Measurements from ENCODE around the gene PKP1.

Gene PKP1

GRCh38 chr1:201363467-201363866 lies 80.2 kb downstream of the PKP1 start:
- no peak for TF ChIP-seq CTCF (conservative IDR thresholded peaks at IDR 0.05; ENCODE audit: low read depth, low read length)
- no peak overlapping the region for H3K4me3 ChIP-seq (ENCODE audit: low read length)
- no peak for DNase-seq (ENCODE audit: low read depth)

GRCh38 chr1:201364808-201365105 lies 81.5 kb downstream of the PKP1 start:
- no peak overlapping the region for H3K4me3 ChIP-seq (ENCODE audit: low read length)
- TF ChIP-seq CTCF (conservative IDR thresholded peaks at IDR 0.05; ENCODE audit: low read depth, low read length), result no peak
- no peak for DNase-seq (ENCODE audit: low read depth)

- no peak for DNase-seq (ENCODE audit: low read depth)
- H3K4me3 ChIP-seq (ENCODE audit: low read length), result no peak overlapping the region
- TF ChIP-seq CTCF (conservative IDR thresholded peaks at IDR 0.05; ENCODE audit: low read depth, low read length), result no peak
Measured at GRCh38 chr1:201365251-201365650, 81.9 kb downstream of the PKP1 start.

GRCh38 chr1:201366696-201367095 lies 83.4 kb downstream of the PKP1 start:
- TF ChIP-seq CTCF (conservative IDR thresholded peaks at IDR 0.05; ENCODE audit: low read depth, low read length), result no peak
- H3K4me3 ChIP-seq (ENCODE audit: low read length), result no peak overlapping the region
- DNase-seq (ENCODE audit: low read depth), result no peak

DNA sequence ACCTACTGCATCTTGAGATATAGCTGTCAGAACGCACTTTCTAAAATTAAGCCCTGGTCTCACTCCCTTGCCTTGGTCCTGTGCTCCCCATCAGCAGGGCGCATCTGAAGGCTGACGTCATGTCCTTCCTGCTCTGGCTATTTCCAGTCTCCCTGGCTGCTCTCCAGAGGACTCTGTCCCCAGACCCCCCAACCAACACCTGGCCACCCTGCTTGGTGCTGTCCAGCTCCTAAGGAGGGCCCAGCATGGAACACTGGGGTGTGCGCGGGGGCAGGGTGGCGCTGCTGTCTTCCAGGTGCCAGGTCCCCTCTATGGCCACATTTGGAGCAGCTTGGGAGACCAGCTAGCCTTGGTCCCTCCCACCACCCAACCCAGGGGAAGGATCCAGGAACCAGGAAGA lies 85.9 kb downstream of the PKP1 start:
- no peak overlapping the region for H3K4me3 ChIP-seq (ENCODE audit: low read length)
- TF ChIP-seq CTCF (conservative IDR thresholded peaks at IDR 0.05; ENCODE audit: low read depth, low read length), result no peak
- no peak for DNase-seq (ENCODE audit: low read depth)

- no peak overlapping the region for H3K4me3 ChIP-seq (ENCODE audit: low read length)
- no peak for DNase-seq (ENCODE audit: low read depth)
- no peak for TF ChIP-seq CTCF (conservative IDR thresholded peaks at IDR 0.05; ENCODE audit: low read depth, low read length)
Measured at GRCh38 chr1:201370500-201370899, 87.2 kb downstream of the PKP1 start.

DNA sequence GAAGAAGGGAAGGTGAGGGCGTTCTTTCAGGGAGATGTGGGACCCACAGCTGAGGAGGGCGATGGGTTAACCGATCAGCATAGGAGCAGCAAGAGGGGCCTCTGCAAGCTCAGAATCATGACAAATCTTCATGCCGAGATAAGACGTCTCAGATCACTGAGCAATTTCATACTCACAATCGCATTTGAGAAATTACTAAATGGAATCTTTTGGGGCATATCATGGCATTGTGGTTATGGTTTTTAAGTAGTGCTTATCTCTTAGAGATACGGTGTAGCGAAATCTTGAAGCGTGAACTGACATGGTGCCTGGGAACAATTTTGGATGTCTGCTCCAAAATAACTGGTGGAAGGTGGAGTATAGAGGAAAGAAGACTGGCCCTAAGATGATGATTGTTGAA lies 88.0 kb downstream of the PKP1 start:
- no peak overlapping the region for H3K4me3 ChIP-seq (ENCODE audit: low read length)
- no peak for DNase-seq (ENCODE audit: low read depth)
- TF ChIP-seq CTCF (conservative IDR thresholded peaks at IDR 0.05; ENCODE audit: low read depth, low read length), result no peak

Data from retinal pigment epithelial cell (primary cell).